Memory B cell (primary cell): Measurements from ENCODE around the gene PPP4R2.
"Not testable (repeated sequence)": the region's sequence is repeated elsewhere in the genome, so short reads cannot be mapped to it uniquely, and the experiment has no call there.

Experiments
- ATAC-seq: fragments of 150-1000 bp; cut with Tn5 transposase; 2 replicates; pipeline ENCODE4 v1.10.0; 2021; ENCODE audit warnings: low read depth, mild to moderate bottlenecking, moderate library complexity
- DNase-seq, 2 donors: peaks; one replicate each; pipeline ENCODE4 v3.0.0; 2022; ENCODE audit warnings: low spot score in 2 of 2
- H3K27ac Mint-ChIP-seq: one replicate; pipeline ENCODE4 v1.8.0; 2022; ENCODE audit warnings: mild to moderate bottlenecking, moderate library complexity, mixed read lengths
- H3K27me3 Mint-ChIP-seq: one replicate; pipeline ENCODE4 v1.8.0; 2022; ENCODE audit warnings: mixed read lengths
- H3K36me3 Mint-ChIP-seq: one replicate; pipeline ENCODE4 v1.8.0; 2022; ENCODE audit warnings: mild to moderate bottlenecking, mixed read lengths
- H3K4me1 Mint-ChIP-seq: one replicate; pipeline ENCODE4 v1.8.0; 2022; ENCODE audit warnings: mixed read lengths
- H3K4me3 Mint-ChIP-seq: one replicate; pipeline ENCODE4 v1.8.0; 2022; ENCODE audit warnings: mild to moderate bottlenecking, moderate library complexity, mixed read lengths
- H3K9me3 Mint-ChIP-seq: one replicate; pipeline ENCODE4 v1.8.0; 2022; ENCODE audit warnings: mixed read lengths

PPP4R2 gene

DNA sequence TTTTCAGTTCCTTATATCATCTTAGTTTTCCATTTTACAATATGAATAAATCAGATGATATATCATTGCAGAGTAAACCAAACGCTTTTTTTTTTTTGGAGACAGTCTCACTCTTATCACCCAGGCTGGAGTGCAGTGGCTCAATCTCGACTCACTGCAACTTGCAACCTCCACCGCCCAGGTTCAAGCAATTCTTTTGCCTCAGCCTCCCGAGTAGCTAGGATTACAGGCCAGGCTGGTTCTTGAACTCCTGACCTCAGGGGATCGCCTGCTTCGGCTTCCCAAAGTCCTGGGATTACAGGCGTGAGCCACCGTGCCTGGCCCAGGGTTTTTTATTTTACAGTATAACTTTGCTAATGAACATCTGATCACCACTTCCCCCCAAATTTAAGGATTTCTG lies 59.0 kb downstream of the PPP4R2 start:
- no peak overlapping the region for H3K4me3 Mint-ChIP-seq
- peaks cover 4% of the 10 kb centered on the region for H3K36me3 Mint-ChIP-seq
- no peak for ATAC-seq
- peaks cover 9% of the 10 kb centered on the region for H3K4me1 Mint-ChIP-seq
- DNase-seq, result no peak
- peak overlapping the region; percentile 26 for H3K27ac Mint-ChIP-seq
- H3K9me3 Mint-ChIP-seq, result no peaks in the 10 kb centered on the region
- H3K27me3 Mint-ChIP-seq, result no peaks in the 10 kb centered on the region

DNA sequence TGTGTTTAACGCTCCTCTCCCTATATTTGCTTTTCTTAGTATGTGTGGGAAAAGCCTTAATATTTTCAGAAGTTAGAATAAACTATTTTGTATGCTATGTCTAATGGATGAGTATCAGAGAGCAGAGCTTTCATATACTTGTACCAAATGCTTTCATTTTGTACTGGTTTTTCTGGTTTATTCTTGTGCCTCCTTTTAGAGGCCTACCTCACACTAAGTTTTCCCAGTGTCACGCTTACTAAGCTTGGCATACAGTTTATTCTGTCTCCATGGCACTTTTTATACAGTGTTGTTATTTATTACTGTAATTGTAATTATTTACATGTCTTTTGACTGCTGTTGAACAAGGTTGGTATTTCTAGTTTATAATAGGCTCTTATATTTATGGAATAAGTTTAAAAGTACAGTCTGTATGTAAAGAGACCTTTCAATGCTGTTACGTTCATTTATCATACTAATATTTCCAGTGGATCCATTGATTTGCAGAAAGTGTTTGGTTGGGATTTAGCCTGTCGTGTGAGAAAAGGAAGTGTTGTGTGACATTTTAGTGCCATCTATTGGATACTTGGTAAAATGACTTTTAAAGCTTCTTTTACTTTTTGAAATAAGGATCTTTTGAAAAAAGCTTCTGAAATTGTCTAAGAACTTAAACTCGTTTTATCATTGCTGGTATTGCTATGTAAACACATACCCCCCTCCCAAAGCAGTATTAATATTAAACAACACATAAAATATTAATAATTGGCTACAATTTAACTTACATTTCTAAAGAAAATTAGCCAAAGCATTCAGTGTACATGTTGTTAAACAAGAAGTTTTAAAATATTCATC lies 59.6 kb downstream of the PPP4R2 start:
- Mint-ChIP-seq H3K36me3 (peaks cover 4% of the 10 kb centered on the region), H3K27ac (no peak overlapping the region), H3K4me3 (no peak overlapping the region), H3K4me1 (peaks cover 9% of the 10 kb centered on the region), H3K9me3 (no peaks in the 10 kb centered on the region), H3K27me3 (no peaks in the 10 kb centered on the region)
- ATAC-seq (no peak), DNase-seq (peak in 1 of 2 donors; percentile 1)

DNA sequence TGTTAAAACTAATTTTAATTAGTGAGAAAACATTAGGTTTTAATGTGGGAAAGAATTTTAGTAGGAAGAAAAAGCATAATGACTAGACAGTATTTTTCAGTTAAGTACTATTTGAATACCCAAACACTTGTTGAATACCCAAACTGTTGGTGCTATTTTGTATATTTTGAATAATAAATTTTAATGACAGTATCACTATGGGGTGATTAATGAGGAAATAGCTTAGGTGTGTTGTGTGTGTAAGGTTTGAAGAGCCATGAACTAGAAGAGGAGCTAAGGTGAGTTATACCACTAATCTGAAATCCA lies 60.2 kb downstream of the PPP4R2 start:
- H3K4me1 Mint-ChIP-seq, result peaks cover 9% of the 10 kb centered on the region
- H3K36me3 Mint-ChIP-seq, result peaks cover 4% of the 10 kb centered on the region
- no peak overlapping the region for H3K27ac Mint-ChIP-seq
- H3K4me3 Mint-ChIP-seq, result no peak overlapping the region
- no peak for ATAC-seq
- no peaks in the 10 kb centered on the region for H3K9me3 Mint-ChIP-seq
- H3K27me3 Mint-ChIP-seq, result no peaks in the 10 kb centered on the region
- no peak for DNase-seq

DNA sequence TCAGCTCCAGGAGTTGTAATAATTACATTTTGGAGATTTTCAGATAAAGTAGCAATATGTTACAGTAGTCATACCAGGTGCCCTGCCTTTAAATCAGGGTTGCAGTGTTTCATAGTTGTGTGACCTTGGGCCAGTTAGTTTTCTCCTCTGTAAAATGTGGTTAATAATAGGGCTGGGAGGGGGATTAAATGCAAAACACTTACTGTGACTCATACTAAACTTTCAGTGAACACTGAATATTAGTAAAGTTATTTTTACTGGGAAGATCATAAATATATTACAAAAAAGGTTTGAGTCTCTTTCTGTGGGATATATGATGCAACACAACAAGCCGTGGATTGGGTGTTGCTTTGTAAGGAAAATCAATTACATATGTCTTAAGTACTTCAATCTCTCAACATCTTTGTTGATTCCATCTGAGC lies 63.7 kb downstream of the PPP4R2 start:
- Mint-ChIP-seq H3K4me1 (peaks cover 5% of the 10 kb centered on the region), H3K36me3 (peaks cover 10% of the 10 kb centered on the region), H3K27me3 (no peaks in the 10 kb centered on the region), H3K4me3 (no peak overlapping the region), H3K27ac (no peak overlapping the region), H3K9me3 (no peaks in the 10 kb centered on the region)
- DNase-seq (no peak), ATAC-seq (no peak)

DNA sequence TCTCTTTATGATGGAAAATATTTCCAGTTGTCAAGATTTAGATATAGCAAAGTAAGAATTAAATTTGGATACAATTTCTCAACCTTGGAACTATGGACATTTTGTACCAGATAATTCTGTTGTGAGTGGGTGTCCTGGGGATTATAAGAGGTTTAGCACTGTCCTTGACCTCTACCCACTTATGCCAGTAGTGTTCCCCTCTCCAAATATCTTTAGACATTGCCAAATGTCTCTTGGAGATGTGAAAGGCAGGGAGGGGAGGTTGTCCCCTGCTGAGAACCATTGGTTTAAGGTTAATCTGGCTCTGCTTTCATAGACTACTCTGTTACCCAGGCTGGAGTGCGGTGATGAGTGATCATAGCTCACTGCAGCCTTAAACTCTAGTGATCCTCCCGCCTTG lies 64.8 kb downstream of the PPP4R2 start, which contains the start of gene EBLN2:
EBLN2 (plus strand) TSS at position 244 of the 400 bp plus-strand sequence. CDS start 423 bp downstream, outside the sequence.
- Mint-ChIP-seq H3K36me3 (peaks cover 11% of the 10 kb centered on the region), H3K4me3 (no peak within 1 kb of the TSS), H3K9me3 (no peaks in the 10 kb centered on the region), H3K27ac (no peak within 1 kb of the TSS), H3K27me3 (no peaks in the 10 kb centered on the region), H3K4me1 (peaks cover 2% of the 10 kb centered on the region)
- DNase-seq (no peak), ATAC-seq (no peak)

DNA sequence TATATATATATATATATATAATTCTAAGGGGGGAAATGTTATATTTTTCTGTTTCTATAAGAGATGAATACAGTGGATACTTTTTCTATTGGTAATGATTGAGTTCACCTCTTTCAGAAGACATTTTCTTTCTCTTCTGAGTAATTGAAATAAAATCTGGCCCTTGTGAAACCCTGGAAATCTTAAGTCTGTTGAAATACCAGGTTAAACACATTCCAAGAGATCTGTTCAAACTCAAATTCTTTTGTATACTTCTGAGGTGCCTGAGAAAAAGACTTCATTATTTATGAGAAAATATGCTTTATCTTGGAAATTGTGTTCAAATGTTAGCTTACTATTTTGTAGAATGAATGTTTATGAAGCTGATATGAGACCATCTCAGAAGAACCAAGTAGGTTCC lies 69.6 kb downstream of the PPP4R2 start:
- H3K4me1 Mint-ChIP-seq, H3K27me3 Mint-ChIP-seq, H3K27ac Mint-ChIP-seq, H3K9me3 Mint-ChIP-seq, ATAC-seq, DNase-seq, H3K36me3 Mint-ChIP-seq, H3K4me3 Mint-ChIP-seq: not testable (repeated sequence)

DNA sequence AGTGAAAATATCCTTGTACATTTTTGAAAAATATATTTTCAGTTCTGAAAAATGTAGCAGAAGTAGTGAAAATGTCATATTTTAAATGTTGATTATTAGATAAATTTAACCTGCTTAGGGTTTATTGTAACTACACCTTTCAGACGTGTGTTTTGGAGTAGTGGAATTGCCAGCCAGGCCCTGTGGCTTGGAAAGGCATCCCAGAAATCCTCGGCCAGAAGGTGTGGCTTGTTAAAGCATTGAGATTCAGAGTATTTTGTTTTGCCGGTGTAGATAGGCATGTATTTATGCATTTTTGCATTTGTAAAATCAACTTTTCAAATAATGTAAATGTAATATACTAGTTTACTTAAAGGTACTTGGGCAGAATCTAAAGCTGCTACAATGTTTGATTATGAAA lies 71.8 kb downstream of the PPP4R2 start:
- no peak for DNase-seq
- Mint-ChIP-seq H3K4me3 (no peak overlapping the region), H3K27ac (no peak overlapping the region), H3K27me3 (no peaks in the 10 kb centered on the region), H3K36me3 (peaks cover 7% of the 10 kb centered on the region), H3K9me3 (no peaks in the 10 kb centered on the region), H3K4me1 (no peaks in the 10 kb centered on the region)
- no peak for ATAC-seq

DNA sequence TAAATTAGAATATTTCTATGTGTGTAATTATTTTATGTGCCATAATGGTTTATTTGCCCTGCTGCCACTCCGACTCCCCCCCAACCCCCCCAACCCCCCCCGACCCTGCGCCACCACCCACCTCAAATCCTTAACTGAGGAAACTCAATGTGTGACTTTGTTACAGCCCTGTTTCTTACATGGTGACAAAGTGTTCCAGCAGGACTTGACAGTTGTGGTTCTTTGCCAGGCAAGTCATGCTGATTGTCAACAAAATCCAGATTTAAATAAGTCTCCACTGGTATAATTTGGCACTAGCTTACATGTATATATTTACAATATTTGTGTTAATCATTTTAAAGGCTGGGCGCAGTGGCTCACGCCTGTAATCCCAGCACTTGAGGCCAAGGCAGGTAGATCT lies 72.6 kb downstream of the PPP4R2 start:
- H3K4me1 Mint-ChIP-seq, result no peaks in the 10 kb centered on the region
- no peak overlapping the region for H3K4me3 Mint-ChIP-seq
- no peaks in the 10 kb centered on the region for H3K27me3 Mint-ChIP-seq
- H3K9me3 Mint-ChIP-seq, result no peaks in the 10 kb centered on the region
- H3K36me3 Mint-ChIP-seq, result peaks cover 7% of the 10 kb centered on the region
- no peak for DNase-seq
- H3K27ac Mint-ChIP-seq, result no peak overlapping the region
- ATAC-seq, result no peak

DNA sequence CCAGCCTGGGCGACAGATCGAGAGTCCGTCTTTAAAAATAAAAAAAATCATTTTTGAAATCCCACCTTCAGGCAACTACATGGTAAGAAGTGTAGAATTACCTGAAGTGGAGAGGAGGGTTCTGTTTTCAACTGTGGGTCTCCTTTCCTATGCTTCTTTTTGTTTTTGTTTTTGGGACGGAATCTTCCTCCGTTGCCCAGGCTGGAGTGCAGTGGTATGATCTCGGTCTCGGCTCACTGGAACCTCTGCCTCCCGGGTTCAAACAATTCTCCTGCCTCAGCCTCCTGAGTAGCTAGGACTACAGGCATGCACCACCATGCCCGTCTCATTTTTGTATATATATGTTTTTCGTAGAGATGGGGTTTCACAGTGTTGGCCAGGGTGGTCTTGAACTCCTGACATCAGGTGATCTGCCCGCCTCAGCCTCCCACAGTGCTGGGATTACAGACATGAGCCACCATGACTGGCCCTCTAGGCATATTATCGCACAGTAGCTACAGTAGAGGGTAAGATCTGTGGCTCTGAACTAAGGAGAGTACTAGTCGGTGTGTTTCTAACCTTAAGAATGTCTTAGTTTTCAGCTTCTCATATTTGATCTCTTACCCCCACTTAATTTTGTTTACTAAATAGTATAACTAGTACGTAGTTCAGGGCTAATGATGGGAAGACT lies 73.3 kb downstream of the PPP4R2 start:
- Mint-ChIP-seq H3K9me3 (no peaks in the 10 kb centered on the region), H3K36me3 (peaks cover 4% of the 10 kb centered on the region), H3K4me1 (no peaks in the 10 kb centered on the region), H3K4me3 (no peak overlapping the region), H3K27ac (no peak overlapping the region), H3K27me3 (no peaks in the 10 kb centered on the region)
- no peak for DNase-seq
- no peak for ATAC-seq

DNA sequence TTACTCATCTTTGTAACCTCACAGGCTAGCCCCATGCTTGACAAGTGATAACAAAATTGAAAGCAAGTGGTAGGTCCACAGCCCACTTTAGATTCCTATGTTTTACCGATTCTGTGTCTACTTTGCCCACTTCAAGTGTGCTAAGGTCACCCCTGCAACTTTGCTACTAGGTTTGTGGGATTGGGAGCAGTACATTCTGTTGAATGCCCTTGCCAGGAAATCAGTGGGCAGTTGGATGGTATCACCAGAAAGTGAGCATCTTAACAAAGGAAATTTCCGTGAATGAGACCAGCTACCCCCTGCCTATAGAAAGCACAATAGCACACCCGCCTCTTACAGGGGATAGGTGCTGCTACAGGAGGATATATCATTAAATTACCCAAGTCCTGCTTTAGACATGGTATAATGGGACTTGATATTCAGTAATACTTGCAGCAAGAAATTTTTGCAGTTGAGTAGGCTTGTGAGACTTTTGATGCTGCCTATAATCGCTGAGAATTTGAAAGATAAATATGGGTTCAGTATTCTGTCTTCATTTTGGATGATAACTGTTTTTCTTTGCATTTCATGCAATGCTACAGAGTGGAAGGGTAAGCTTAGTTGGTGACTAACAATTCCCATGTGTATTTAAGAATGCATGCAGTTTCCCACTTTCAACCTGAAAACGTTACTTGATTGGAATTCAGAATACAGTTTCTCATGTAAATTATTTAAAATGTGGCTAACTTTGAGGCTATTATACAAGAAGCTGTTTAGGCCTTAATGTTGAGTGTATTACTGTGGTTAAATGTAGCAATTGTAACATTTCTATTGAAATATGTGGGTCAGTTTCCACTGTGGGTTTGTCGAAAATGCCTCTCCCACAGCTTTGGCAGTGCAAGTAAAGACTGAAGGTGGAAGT lies 74.3 kb downstream of the PPP4R2 start:
- H3K4me3 Mint-ChIP-seq, result no peak overlapping the region
- H3K9me3 Mint-ChIP-seq, result no peaks in the 10 kb centered on the region
- ATAC-seq, result no peak
- no peaks in the 10 kb centered on the region for H3K36me3 Mint-ChIP-seq
- H3K4me1 Mint-ChIP-seq, result no peaks in the 10 kb centered on the region
- no peaks in the 10 kb centered on the region for H3K27me3 Mint-ChIP-seq
- H3K27ac Mint-ChIP-seq, result no peak overlapping the region
- DNase-seq, result no peak

DNA sequence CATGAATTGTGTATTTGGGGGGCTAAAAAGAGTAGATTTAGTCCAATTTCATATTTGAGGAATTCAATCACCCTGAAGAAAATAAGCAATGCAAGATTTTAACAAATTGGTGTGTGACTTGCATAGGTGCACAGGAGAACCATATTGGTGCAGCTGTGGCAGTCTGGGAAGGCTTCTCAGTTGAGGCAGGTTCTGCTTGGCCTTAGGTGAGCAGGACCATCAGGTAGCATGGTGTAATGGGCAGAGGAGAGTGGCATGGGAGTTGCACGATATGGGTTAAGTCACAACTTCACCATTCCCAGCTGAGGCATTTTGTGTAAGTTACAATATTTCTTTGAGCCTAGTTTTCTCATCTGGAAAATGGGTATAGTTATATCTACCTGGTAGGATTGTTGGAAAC lies 75.3 kb downstream of the PPP4R2 start:
- Mint-ChIP-seq H3K9me3 (no peaks in the 10 kb centered on the region), H3K36me3 (no peaks in the 10 kb centered on the region), H3K4me1 (no peaks in the 10 kb centered on the region), H3K4me3 (no peak overlapping the region), H3K27ac (no peak overlapping the region), H3K27me3 (no peaks in the 10 kb centered on the region)
- DNase-seq, result no peak
- ATAC-seq, result no peak

DNA sequence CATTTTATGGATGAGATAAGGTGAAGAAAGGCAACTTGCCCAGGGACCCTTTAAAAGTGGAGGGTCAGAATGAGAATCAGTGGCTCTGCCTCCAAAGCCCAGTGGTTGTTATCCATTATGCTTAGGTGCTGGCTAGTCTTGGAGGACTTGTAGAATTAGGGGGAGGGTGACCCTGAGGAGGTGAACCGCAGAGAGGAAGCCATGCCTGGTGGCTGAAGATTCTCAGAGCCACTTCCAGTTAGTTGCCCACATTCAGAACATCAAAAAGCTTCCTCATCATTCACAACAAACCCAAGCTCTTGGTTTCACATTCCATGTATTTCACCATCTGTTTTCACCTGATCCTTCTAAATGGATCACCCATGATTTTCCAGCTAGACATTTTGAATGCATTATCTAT lies 76.0 kb downstream of the PPP4R2 start:
- Mint-ChIP-seq H3K36me3 (no peaks in the 10 kb centered on the region), H3K4me3 (no peak overlapping the region), H3K27me3 (no peaks in the 10 kb centered on the region), H3K27ac (no peak overlapping the region), H3K9me3 (no peaks in the 10 kb centered on the region), H3K4me1 (no peaks in the 10 kb centered on the region)
- no peak for DNase-seq
- ATAC-seq, result no peak

DNA sequence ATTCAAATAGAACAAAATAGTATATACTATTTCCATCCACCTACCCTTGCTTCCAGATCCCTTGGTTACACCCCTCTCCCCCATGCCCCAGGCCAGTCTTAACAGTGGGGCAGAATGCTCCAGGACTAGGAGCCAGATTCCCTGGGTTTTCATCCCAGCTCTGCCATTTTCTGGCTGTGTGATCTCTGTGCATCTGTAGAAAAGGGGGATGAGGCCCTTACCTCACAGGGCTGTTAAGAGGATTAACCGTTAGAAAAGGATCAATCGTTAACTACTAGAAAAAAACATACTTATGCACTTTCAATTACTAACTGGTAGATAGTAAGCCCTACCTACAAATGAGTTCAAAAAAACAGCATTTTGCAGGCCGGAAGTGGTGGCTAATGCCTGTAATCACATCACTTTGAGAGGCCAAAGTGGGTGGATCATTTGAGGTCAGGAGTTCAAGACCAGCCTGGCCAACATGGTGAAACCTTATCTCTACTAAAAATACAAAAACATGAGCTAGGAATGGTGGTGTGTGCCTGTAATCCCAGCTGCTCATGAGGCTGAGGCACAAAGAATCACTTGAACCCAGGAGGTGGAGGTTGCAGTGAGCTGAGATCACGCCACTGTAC lies 76.6 kb downstream of the PPP4R2 start:
- ATAC-seq (no peak), DNase-seq (no peak)
- Mint-ChIP-seq H3K9me3 (no peaks in the 10 kb centered on the region), H3K27me3 (no peaks in the 10 kb centered on the region), H3K27ac (no peak overlapping the region), H3K4me3 (no peak overlapping the region), H3K4me1 (no peaks in the 10 kb centered on the region), H3K36me3 (no peaks in the 10 kb centered on the region)

DNA sequence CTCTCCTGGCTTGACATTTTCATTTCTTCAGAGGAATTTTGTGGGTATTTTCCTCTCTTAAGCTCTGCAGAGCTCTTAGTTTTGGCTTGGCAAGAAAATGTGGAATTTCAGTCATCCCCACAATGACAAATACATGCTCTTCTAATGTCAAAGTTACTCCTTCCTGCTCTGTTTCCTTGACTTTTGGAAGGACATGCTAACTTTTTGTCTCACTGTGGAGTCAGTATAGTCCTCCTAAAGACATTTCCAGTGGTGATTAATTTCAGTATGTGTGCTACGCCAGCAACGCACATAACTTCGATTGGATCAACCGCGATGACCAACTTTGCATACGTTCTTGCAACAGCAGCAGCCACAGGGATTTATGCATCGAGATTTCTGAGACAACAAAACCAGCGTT lies 78.2 kb downstream of the PPP4R2 start:
- Mint-ChIP-seq H3K4me1 (no peaks in the 10 kb centered on the region), H3K4me3 (no peak overlapping the region), H3K36me3 (no peaks in the 10 kb centered on the region), H3K9me3 (no peaks in the 10 kb centered on the region), H3K27me3 (no peaks in the 10 kb centered on the region), H3K27ac (no peak overlapping the region)
- ATAC-seq (no peak), DNase-seq (no peak)
